GM23338 (cell line): ENCODE data around the gene ZBP1. TPM values are rescaled to one million over a fixed set of nuclear protein-coding genes. Genes with fewer than 3 reads are reported as not detected.

Experiments
- ATAC-seq: fragments of 200-7000 bp; cut with Tn5 transposase; 3 replicates; pipeline ENCODE4 v1.9.1; 2020
- DNase-seq: peaks from one replicate; pipeline ENCODE4 v3.0.0-alpha.2; 2015; ENCODE audit warnings: low spot score
- H2AFZ ChIP-seq: fragments of 200-600 bp; sonication (generic); 2 replicates; pipeline ENCODE4 v1.8.0; 2016; ENCODE audit warnings: antibody characterized with exemption, mild to moderate bottlenecking, moderate library complexity
- H3F3A ChIP-seq: fragments of 200-600 bp; sonication (generic); replicated peaks from 2 replicates; pipeline ENCODE4 v1.8.0; 2017; ENCODE audit warnings: antibody characterized with exemption, mixed run types, low read depth
- H3K27ac ChIP-seq: fragments of 200-600 bp; sonication (generic); 2 replicates; pipeline ENCODE4 v1.6.1; 2016; ENCODE audit warnings: low read depth
- H3K27me3 ChIP-seq: fragments of 200-600 bp; sonication (generic); 2 replicates; pipeline ENCODE4 v1.8.0; 2016; ENCODE audit warnings: mild to moderate bottlenecking, mixed run types, moderate library complexity; ENCODE audit not compliant: insufficient read depth
- H3K36me3 ChIP-seq: fragments of 200-600 bp; sonication (generic); 2 replicates; pipeline ENCODE4 v1.8.0; 2016; ENCODE audit warnings: mild to moderate bottlenecking; ENCODE audit not compliant: insufficient read depth
- H3K4me1 ChIP-seq: fragments of 200-600 bp; sonication (generic); 2 replicates; pipeline ENCODE4 v1.8.0; 2016; ENCODE audit warnings: mild to moderate bottlenecking, moderate library complexity; ENCODE audit not compliant: insufficient read depth
- H3K4me2 ChIP-seq: fragments of 200-600 bp; sonication (generic); 2 replicates; pipeline ENCODE4 v1.7.1; 2017; ENCODE audit warnings: mixed run types
- H3K4me3 ChIP-seq: fragments of 200-600 bp; sonication (generic); 2 replicates; pipeline ENCODE4 v1.6.1; 2016; ENCODE audit warnings: mixed run types
- H3K79me2 ChIP-seq: fragments of 200-600 bp; sonication (generic); replicated peaks from 2 replicates; pipeline ENCODE4 v1.8.0; 2017; ENCODE audit warnings: mild to moderate bottlenecking; ENCODE audit not compliant: insufficient read depth
- H3K9me2 ChIP-seq: fragments of 200-600 bp; sonication (generic); 2 replicates; pipeline ENCODE4 v1.8.0; 2017; ENCODE audit not compliant: insufficient read depth
- H4K20me1 ChIP-seq: fragments of 200-600 bp; sonication (generic); replicated peaks from 2 replicates; pipeline ENCODE4 v1.8.0; 2017; ENCODE audit warnings: mild to moderate bottlenecking; ENCODE audit not compliant: insufficient read depth
- H3K27ac Mint-ChIP-seq: 2 replicates; pipeline ENCODE4 v1.8.0; 2020; ENCODE audit warnings: inconsistent platforms, mild to moderate bottlenecking, moderate library complexity, mixed read lengths
- H3K27me3 Mint-ChIP-seq: 3 replicates; pipeline ENCODE4 v1.8.0; 2022; ENCODE audit warnings: low read depth, mild to moderate bottlenecking, moderate library complexity, mixed read lengths, inconsistent platforms; ENCODE audit not compliant: insufficient read depth, poor library complexity
- H3K36me3 Mint-ChIP-seq: 3 replicates; pipeline ENCODE4 v1.8.0; 2021; ENCODE audit warnings: low read depth, mild to moderate bottlenecking, inconsistent platforms, moderate library complexity, mixed read lengths
- H3K4me1 Mint-ChIP-seq: 3 replicates; pipeline ENCODE4 v1.8.0; 2020; ENCODE audit warnings: mild to moderate bottlenecking, inconsistent platforms, mixed read lengths
- H3K4me3 Mint-ChIP-seq: 3 replicates; pipeline ENCODE4 v1.8.0; 2021; ENCODE audit warnings: moderate library complexity, mild to moderate bottlenecking, inconsistent platforms, mixed read lengths
- H3K9me3 Mint-ChIP-seq: 3 replicates; pipeline ENCODE4 v1.8.0; 2020; ENCODE audit warnings: moderate library complexity, mild to moderate bottlenecking, inconsistent platforms, mixed read lengths
- CREB1 ChIP-seq: fragments of 250-450 bp; sonication (Bioruptor Pico); IDR thresholded peaks from 2 replicates; pipeline ENCODE4 v1.5.0; 2020; ENCODE audit warnings: low read depth, mild to moderate bottlenecking, moderate library complexity
- EZH2 ChIP-seq: fragments of 200-600 bp; sonication (generic); IDR thresholded peaks from one replicate; pipeline ENCODE4 v1.8.0; 2017; ENCODE audit warnings: antibody characterized with exemption, mild to moderate bottlenecking, low read depth; ENCODE audit not compliant: unreplicated experiment
- EZH2phosphoT487 ChIP-seq: fragments of 200-600 bp; sonication (generic); IDR thresholded peaks from one replicate; pipeline ENCODE4 v1.8.1; 2018; ENCODE audit warnings: antibody characterized with exemption; ENCODE audit not compliant: unreplicated experiment
- JUNB ChIP-seq: IDR thresholded peaks from one replicate; pipeline ENCODE4 v1.6.1; 2016; ENCODE audit warnings: antibody characterized with exemption; ENCODE audit not compliant: unreplicated experiment
- NANOG ChIP-seq: IDR thresholded peaks from 2 replicates; pipeline ENCODE4 v1.6.1; 2016; ENCODE audit warnings: antibody characterized with exemption, borderline replicate concordance
- POLR2AphosphoS5 ChIP-seq: IDR thresholded peaks from 2 replicates; pipeline ENCODE4 v1.6.1; 2016; ENCODE audit warnings: antibody characterized with exemption, low read depth
- STAT1 ChIP-seq: IDR thresholded peaks from one replicate; pipeline ENCODE4 v1.6.1; 2016; ENCODE audit warnings: antibody characterized with exemption; ENCODE audit not compliant: unreplicated experiment
- ZNF114 ChIP-seq: fragments of 250-450 bp; sonication (Bioruptor Pico); IDR thresholded peaks from 2 replicates; pipeline ENCODE4 v1.5.0; 2020; ENCODE audit warnings: mild to moderate bottlenecking, moderate library complexity
- ZNF331 ChIP-seq: fragments of 250-450 bp; sonication (Bioruptor Pico); IDR thresholded peaks from 2 replicates; pipeline ENCODE4 v1.5.0; 2020; ENCODE audit warnings: low read depth, mild to moderate bottlenecking, moderate library complexity
- polyA plus RNA-seq: library from polyadenylated mRNA; unstranded; fragments of >200 nt; fragmentation: Nextera tagmentation; extraction: Ambion mirVana; gene quantifications from 2 replicates; pipeline ENCODE4 v1.2.1, GENCODE V29; 2016
- total RNA-seq: library from RNA; depleted of rRNA; stranded (reverse); fragments of >200 nt; shearing (Covaris generic); gene quantifications from 2 replicates; pipeline ENCODE4 v1.2.3, GENCODE V29; 2014
- TF ChIP-seq, protein P1 (sequence below): IDR thresholded peaks from 2 replicates; pipeline ENCODE4 v1.6.1; 2016; ENCODE audit warnings: antibody characterized with exemption
- TF ChIP-seq, protein P2 (sequence below), 2 experiments: fragments of 200-600 bp in 1 of 2; sonication (generic) in 1 of 2; conservative IDR thresholded peaks; 2 replicates each; pipeline versions ENCODE4 v1.5.1 to v1.6.1; 2016 to 2017; ENCODE audit warnings: antibody characterized with exemption in 2 of 2, low read depth in 2 of 2, mild to moderate bottlenecking in 2 of 2, moderate library complexity in 1 of 2
- TF ChIP-seq, protein P3 (sequence below): IDR thresholded peaks from one replicate; pipeline ENCODE4 v1.6.1; 2018; ENCODE audit warnings: antibody characterized with exemption; ENCODE audit not compliant: unreplicated experiment

The ZBP1 gene
- total and polyA plus RNA-seq, 2 experiments from 2014 or later, result not detected

DNA sequence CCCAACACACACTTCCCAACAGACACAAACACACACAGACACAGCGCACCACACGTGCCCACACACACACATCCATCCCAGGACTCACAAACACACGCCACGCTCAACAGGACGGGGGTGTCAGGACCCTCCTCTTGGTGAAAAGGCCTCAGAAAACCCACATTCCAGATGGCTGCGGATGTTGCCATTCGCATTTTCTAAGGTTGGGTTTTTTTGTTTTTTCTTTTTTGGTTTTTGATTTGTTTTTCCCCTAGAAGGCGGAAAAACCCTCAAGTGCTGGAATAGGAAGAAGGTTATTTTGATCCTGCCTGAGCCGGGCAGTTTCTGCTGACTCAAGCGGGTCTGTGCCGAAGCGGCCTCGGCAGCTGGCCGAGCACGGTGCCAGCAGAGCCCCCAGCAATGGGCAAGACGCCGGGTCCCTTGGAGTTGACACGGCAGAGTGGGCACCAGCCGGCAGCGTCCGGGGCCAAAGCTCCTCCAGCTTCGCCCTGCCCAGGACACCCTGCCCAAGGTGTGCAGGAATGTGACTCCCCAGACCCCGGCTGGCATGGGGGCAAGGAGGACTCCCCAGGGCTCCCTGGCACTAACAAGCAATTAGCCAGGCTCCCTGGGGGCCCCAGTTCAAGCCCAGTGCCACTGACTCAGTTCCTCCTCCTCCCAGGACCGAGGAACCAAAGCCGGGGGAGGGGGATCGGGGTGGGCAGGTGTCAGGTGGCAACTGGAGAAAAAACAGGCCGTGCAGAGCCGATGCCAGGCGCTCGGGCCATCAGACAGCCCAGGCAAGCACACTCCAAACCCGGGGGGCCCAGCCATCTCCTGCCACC lies 40.9 kb upstream of the ZBP1 start:
- no peaks in the 10 kb centered on the region; the same call in 2 of the 3 replicates for H3K9me3 Mint-ChIP-seq
- ATAC-seq (no peak), DNase-seq (no peak)
- Histone ChIP-seq H3K36me3 (no peaks in the 10 kb centered on the region), H3K4me1 (no peaks in the 10 kb centered on the region; the same call in 1 of the 2 replicates), H2AFZ (no peak overlapping the region), H3K27me3 (no peaks in the 10 kb centered on the region), H3F3A (no peaks in the 10 kb centered on the region), H3K9me2 (no peaks in the 10 kb centered on the region), H3K4me2 (no peak overlapping the region), H3K27ac (no peak overlapping the region), H3K4me3 (no peak overlapping the region), H4K20me1 (peaks cover 16% of the 10 kb centered on the region; the same call in 1 of the 2 replicates), H3K79me2 (peaks cover 45% of the 10 kb centered on the region)
- peaks cover 16% of the 10 kb centered on the region for H3K36me3 Mint-ChIP-seq
- peak overlapping the region; percentile 4; the same call in 1 of the 2 replicates for H3K27ac Mint-ChIP-seq
- TF ChIP-seq ZNF331 (CRISPR knock-in tag) (no peak), ZNF114 (CRISPR knock-in tag) (no peak), NANOG (no peak), POLR2AphosphoS5 (no peak), STAT1 (no peak), EZH2phosphoT487 (no peak), CREB1 (CRISPR knock-in tag) (no peak), JUNB (no peak), EZH2 (no peak)
- TF ChIP-seq, protein P1, sequence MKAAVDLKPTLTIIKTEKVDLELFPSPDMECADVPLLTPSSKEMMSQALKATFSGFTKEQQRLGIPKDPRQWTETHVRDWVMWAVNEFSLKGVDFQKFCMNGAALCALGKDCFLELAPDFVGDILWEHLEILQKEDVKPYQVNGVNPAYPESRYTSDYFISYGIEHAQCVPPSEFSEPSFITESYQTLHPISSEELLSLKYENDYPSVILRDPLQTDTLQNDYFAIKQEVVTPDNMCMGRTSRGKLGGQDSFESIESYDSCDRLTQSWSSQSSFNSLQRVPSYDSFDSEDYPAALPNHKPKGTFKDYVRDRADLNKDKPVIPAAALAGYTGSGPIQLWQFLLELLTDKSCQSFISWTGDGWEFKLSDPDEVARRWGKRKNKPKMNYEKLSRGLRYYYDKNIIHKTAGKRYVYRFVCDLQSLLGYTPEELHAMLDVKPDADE, result no peak
- TF ChIP-seq, protein P2, sequence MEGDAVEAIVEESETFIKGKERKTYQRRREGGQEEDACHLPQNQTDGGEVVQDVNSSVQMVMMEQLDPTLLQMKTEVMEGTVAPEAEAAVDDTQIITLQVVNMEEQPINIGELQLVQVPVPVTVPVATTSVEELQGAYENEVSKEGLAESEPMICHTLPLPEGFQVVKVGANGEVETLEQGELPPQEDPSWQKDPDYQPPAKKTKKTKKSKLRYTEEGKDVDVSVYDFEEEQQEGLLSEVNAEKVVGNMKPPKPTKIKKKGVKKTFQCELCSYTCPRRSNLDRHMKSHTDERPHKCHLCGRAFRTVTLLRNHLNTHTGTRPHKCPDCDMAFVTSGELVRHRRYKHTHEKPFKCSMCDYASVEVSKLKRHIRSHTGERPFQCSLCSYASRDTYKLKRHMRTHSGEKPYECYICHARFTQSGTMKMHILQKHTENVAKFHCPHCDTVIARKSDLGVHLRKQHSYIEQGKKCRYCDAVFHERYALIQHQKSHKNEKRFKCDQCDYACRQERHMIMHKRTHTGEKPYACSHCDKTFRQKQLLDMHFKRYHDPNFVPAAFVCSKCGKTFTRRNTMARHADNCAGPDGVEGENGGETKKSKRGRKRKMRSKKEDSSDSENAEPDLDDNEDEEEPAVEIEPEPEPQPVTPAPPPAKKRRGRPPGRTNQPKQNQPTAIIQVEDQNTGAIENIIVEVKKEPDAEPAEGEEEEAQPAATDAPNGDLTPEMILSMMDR (conservative IDR thresholded peaks at IDR 0.05; ENCODE audit: low read depth in 2 of 2), result no peak
- H3K27me3 Mint-ChIP-seq, result peaks cover 14% of the 10 kb centered on the region
- H3K4me1 Mint-ChIP-seq, result peaks cover 18% of the 10 kb centered on the region
- no peak overlapping the region for H3K4me3 Mint-ChIP-seq

DNA sequence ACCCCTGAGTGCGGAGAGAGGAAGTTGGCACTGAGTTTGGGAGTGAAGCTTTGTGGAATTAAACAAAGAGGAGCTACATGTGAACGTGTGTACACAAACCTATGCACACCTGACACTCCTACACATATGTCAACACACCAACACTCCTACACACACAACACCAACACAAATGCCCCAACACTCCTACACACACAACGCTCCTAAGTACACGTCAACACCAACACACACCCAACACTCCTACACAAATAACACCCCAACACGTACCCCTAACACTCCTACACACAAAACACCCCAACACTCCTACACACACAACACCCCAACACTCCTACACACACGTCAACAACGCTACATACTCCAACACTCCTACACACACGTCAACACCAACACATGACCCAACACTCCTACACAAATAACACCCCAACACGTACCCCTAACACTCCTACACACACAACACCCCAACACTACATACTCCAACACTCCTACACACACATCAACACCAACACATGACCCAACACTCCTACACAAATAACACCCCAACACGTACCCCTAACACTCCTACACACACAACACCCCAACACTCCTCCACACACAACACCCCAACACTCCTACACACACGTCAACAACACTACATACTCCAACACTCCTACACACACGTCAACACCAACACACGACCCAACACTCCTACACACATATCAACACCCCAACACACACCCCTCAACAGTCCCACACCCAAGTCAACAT lies 40.1 kb upstream of the ZBP1 start:
- H3K27ac Mint-ChIP-seq, result peak overlapping the region; percentile 4; the same call in 1 of the 2 replicates
- DNase-seq (no peak), ATAC-seq (no peak)
- Histone ChIP-seq H3K9me2 (no peaks in the 10 kb centered on the region), H3F3A (no peaks in the 10 kb centered on the region), H3K4me1 (no peaks in the 10 kb centered on the region; the same call in 1 of the 2 replicates), H2AFZ (no peak overlapping the region), H3K27me3 (no peaks in the 10 kb centered on the region), H3K4me3 (no peak overlapping the region), H3K4me2 (no peak overlapping the region), H4K20me1 (peaks cover 12% of the 10 kb centered on the region; the same call in 1 of the 2 replicates), H3K36me3 (no peaks in the 10 kb centered on the region), H3K79me2 (peaks cover 37% of the 10 kb centered on the region), H3K27ac (no peak overlapping the region)
- H3K27me3 Mint-ChIP-seq, result peaks cover 17% of the 10 kb centered on the region
- H3K4me1 Mint-ChIP-seq, result peaks cover 22% of the 10 kb centered on the region
- no peaks in the 10 kb centered on the region; the same call in 2 of the 3 replicates for H3K9me3 Mint-ChIP-seq
- no peak overlapping the region for H3K4me3 Mint-ChIP-seq
- peaks cover 16% of the 10 kb centered on the region for H3K36me3 Mint-ChIP-seq
- TF ChIP-seq ZNF331 (CRISPR knock-in tag), result no peak
- no peak for TF ChIP-seq EZH2
- TF ChIP-seq, protein P2 (conservative IDR thresholded peaks at IDR 0.05; ENCODE audit: low read depth in 2 of 2), result no peak
- TF ChIP-seq CREB1 (CRISPR knock-in tag), result no peak
- TF ChIP-seq, protein P3, sequence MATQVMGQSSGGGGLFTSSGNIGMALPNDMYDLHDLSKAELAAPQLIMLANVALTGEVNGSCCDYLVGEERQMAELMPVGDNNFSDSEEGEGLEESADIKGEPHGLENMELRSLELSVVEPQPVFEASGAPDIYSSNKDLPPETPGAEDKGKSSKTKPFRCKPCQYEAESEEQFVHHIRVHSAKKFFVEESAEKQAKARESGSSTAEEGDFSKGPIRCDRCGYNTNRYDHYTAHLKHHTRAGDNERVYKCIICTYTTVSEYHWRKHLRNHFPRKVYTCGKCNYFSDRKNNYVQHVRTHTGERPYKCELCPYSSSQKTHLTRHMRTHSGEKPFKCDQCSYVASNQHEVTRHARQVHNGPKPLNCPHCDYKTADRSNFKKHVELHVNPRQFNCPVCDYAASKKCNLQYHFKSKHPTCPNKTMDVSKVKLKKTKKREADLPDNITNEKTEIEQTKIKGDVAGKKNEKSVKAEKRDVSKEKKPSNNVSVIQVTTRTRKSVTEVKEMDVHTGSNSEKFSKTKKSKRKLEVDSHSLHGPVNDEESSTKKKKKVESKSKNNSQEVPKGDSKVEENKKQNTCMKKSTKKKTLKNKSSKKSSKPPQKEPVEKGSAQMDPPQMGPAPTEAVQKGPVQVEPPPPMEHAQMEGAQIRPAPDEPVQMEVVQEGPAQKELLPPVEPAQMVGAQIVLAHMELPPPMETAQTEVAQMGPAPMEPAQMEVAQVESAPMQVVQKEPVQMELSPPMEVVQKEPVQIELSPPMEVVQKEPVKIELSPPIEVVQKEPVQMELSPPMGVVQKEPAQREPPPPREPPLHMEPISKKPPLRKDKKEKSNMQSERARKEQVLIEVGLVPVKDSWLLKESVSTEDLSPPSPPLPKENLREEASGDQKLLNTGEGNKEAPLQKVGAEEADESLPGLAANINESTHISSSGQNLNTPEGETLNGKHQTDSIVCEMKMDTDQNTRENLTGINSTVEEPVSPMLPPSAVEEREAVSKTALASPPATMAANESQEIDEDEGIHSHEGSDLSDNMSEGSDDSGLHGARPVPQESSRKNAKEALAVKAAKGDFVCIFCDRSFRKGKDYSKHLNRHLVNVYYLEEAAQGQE, result no peak
- no peak for TF ChIP-seq POLR2AphosphoS5
- TF ChIP-seq STAT1, result no peak
- no peak for TF ChIP-seq NANOG
